DOHH2 (cell line): ENCODE data around the gene TTYH2.

ENCODE experiments used
- EZH2phosphoT487 ChIP-seq: fragments of 200-600 bp; sonication (generic); IDR thresholded peaks from 2 replicates; pipeline ENCODE4 v1.6.1; 2017; ENCODE audit warnings: borderline replicate concordance, mild to moderate bottlenecking, antibody characterized with exemption, low read length, moderate library complexity, mixed read lengths
- TF ChIP-seq, protein P1 (sequence below): fragments of 200-600 bp; sonication (generic); IDR thresholded peaks from one replicate; pipeline ENCODE4 v1.5.1; 2014; ENCODE audit warnings: antibody characterized with exemption, mild to moderate bottlenecking, low read depth, low read length; ENCODE audit not compliant: poor library complexity, severe bottlenecking

DNA sequence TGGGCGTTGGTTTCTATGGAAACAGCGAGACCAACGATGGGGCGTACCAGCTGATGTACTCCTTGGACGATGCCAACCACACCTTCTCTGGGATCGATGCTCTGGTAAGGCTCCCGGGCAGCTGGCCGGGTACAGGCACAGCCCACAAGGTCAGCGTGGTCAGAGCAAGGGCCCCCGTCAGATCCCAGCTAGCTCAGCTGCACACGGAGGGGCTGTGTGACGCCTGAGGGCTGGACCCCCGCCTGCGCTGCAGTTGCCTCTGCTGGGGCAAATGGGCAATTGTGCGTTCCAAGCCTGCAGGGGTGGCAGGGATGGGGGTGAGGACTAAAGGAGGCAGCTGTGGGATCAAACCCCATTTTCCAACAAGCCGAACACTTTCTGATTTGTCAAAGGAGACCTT, 17.5 kb downstream of the TTYH2 start:
- TF ChIP-seq, protein P1, sequence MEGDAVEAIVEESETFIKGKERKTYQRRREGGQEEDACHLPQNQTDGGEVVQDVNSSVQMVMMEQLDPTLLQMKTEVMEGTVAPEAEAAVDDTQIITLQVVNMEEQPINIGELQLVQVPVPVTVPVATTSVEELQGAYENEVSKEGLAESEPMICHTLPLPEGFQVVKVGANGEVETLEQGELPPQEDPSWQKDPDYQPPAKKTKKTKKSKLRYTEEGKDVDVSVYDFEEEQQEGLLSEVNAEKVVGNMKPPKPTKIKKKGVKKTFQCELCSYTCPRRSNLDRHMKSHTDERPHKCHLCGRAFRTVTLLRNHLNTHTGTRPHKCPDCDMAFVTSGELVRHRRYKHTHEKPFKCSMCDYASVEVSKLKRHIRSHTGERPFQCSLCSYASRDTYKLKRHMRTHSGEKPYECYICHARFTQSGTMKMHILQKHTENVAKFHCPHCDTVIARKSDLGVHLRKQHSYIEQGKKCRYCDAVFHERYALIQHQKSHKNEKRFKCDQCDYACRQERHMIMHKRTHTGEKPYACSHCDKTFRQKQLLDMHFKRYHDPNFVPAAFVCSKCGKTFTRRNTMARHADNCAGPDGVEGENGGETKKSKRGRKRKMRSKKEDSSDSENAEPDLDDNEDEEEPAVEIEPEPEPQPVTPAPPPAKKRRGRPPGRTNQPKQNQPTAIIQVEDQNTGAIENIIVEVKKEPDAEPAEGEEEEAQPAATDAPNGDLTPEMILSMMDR, result no peak
- TF ChIP-seq EZH2phosphoT487, result no peak
